MCF 10A (cell line): ENCODE measurements around the gene HES5. TPM values are rescaled to one million over a fixed set of nuclear protein-coding genes. Genes with fewer than 3 reads are reported as not detected.

Experiments used
- BruUV-seq: library from RNA; stranded (reverse); fragments of 400-500 nt; replicated peaks from 2 replicates; lab custom pipeline; 2021; lab: Mats Ljungman, UMichigan
- CTCF ChIA-PET: fragments of 300-600 bp; sonication (Branson Sonifier 250); formaldehyde crosslinking; extraction: SDS; loops from one replicate; lab custom pipeline; 2021; ENCODE audit warnings: antibody characterized with exemption, inconsistent platforms; lab: Yijun Ruan, JAX
- POLR2A ChIA-PET: fragments of 300-600, 350-650 bp; sonication (Branson Sonifier 250); formaldehyde crosslinking; extraction: SDS; loops from one replicate; lab custom pipeline; 2020; ENCODE audit warnings: antibody characterized with exemption, inconsistent platforms; lab: Yijun Ruan, JAX
- DNase-seq: peaks from one replicate; pipeline ENCODE4 v3.0.0-alpha.2; 2018; ENCODE audit not compliant: unreplicated experiment
- H3K27ac Mint-ChIP-seq: one replicate; pipeline ENCODE4 v1.8.0; 2022; ENCODE audit warnings: mild to moderate bottlenecking, low read depth, mixed read lengths; ENCODE audit not compliant: unreplicated experiment
- H3K27me3 Mint-ChIP-seq: one replicate; pipeline ENCODE4 v1.8.0; 2022; ENCODE audit warnings: mixed read lengths; ENCODE audit not compliant: insufficient read depth, unreplicated experiment
- H3K36me3 Mint-ChIP-seq: one replicate; pipeline ENCODE4 v1.8.0; 2022; ENCODE audit warnings: mild to moderate bottlenecking, moderate library complexity, mixed read lengths; ENCODE audit not compliant: insufficient read depth, unreplicated experiment
- H3K4me1 Mint-ChIP-seq: one replicate; pipeline ENCODE4 v1.8.0; 2022; ENCODE audit warnings: mixed read lengths; ENCODE audit not compliant: insufficient read depth, unreplicated experiment
- H3K4me3 Mint-ChIP-seq: one replicate; pipeline ENCODE4 v1.8.0; 2022; ENCODE audit warnings: mild to moderate bottlenecking, moderate library complexity, mixed read lengths; ENCODE audit not compliant: unreplicated experiment
- H3K9me3 Mint-ChIP-seq: one replicate; pipeline ENCODE4 v1.8.0; 2022; ENCODE audit warnings: mixed read lengths; ENCODE audit not compliant: unreplicated experiment
- CTCF ChIP-seq: fragments of 200-600 bp; IDR thresholded peaks from one replicate; pipeline ENCODE4 v1.8.0; 2022; ENCODE audit warnings: antibody characterized with exemption, mild to moderate bottlenecking; ENCODE audit not compliant: unreplicated experiment
- intact Hi-C: fragments of 100-400 bp; cut with micrococcal nuclease; formaldehyde crosslinking; loops from 2 replicates; pipeline ENCODE4 v1.14.1; 2022
- total RNA-seq: library from RNA; stranded (reverse); gene quantifications from 2 replicates; pipeline ENCODE4 v1.2.3, GENCODE V29; 2022

HES5 gene
- total RNA-seq, 1 experiment from 2014 or later = not detected

GRCh38 chr1:2506007-2506860, 23.8 kb downstream of the HES5 start:
- Mint-ChIP-seq H3K27ac (no peak overlapping the region), H3K9me3 (no peaks in the 10 kb centered on the region), H3K4me1 (no peaks in the 10 kb centered on the region), H3K27me3 (no peaks in the 10 kb centered on the region), H3K4me3 (no peak overlapping the region), H3K36me3 (peaks cover 34% of the 10 kb centered on the region)
- ChIA-PET CTCF (interaction anchor here (0.7 to 1.2 kb wide), 2 partner anchors 19 to 42 kb away, joined by 3 to 4 read pairs; no protein-coding TSS in a partner anchor), POLR2A (interaction anchor here (1.0 kb wide), 1 partner anchor 17 kb away, joined by 5 read pairs; no protein-coding TSS in a partner anchor)
- no peak for TF ChIP-seq CTCF
- intact Hi-C loops = no loop called here
- DNase-seq = no peak
- BruUV-seq = no TSS peak

DNA sequence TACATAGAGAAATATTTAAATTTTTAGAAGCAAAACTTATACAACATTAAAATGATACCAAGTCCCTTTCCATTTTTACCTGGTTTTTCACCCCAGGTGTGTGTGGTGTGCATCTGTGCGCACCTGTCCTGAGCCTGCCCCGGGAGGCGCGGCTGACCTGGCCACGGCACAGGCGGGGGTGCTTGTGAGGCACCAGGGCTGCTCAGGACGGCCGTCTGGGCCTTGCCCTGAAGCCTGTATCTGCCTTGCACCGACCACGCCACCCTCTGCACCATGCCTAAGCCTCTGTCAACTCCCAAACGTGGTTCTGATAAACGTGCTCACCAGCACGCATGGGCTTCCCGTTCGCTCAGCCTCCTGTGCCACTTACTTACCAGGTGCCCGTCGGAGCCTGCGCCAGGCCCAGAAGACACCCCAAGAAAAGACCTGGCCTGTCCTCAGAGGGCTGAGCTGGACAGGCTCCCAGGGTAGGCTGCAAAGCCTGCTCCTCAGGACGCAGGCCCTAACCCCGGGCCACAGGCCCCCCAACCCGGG, 24.5 kb downstream of the HES5 start:
- no peak for DNase-seq
- Mint-ChIP-seq H3K27ac (no peak overlapping the region), H3K4me3 (no peak overlapping the region), H3K27me3 (no peaks in the 10 kb centered on the region), H3K9me3 (no peaks in the 10 kb centered on the region), H3K4me1 (peaks cover under 1% of the 10 kb centered on the region), H3K36me3 (peaks cover 34% of the 10 kb centered on the region)
- intact Hi-C loops = no loop called here
- POLR2A ChIA-PET = no interaction called here
- no TSS peak for BruUV-seq
- no peak for TF ChIP-seq CTCF
- CTCF ChIA-PET = interaction anchor here (0.7 to 1.2 kb wide), 2 partner anchors 19 to 43 kb away, joined by 3 to 4 read pairs; no protein-coding TSS in a partner anchor

DNA sequence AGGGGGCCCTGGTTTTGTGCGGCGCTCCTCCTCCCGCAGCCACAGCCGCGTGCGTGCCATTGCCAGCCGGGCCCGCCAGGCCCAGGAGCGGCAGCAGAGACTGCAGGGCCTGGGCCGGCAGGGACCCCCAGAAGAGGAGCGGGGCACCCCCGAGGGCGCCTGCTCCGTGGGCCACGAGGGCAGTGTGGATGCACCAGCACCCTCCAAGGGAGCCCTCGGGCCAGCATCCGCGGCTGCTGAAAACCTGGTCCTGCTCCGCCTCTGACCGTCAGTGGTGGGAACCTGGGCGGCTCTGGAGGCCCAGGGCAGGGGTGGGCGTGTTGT, 25.2 kb downstream of the HES5 start:
- Mint-ChIP-seq H3K4me3 (no peak overlapping the region), H3K36me3 (peaks cover 34% of the 10 kb centered on the region), H3K9me3 (no peaks in the 10 kb centered on the region), H3K4me1 (peaks cover 6% of the 10 kb centered on the region), H3K27ac (no peak overlapping the region), H3K27me3 (no peaks in the 10 kb centered on the region)
- no TSS peak for BruUV-seq
- ChIA-PET CTCF (no interaction called here), POLR2A (no interaction called here)
- no peak for TF ChIP-seq CTCF
- intact Hi-C loops = no loop called here
- no peak for DNase-seq

- no peaks in the 10 kb centered on the region for H3K27me3 Mint-ChIP-seq
- intact Hi-C loops = no loop called here
- H3K4me3 Mint-ChIP-seq = no peak overlapping the region
- BruUV-seq = TSS peak; percentile 23
- no peak overlapping the region for H3K27ac Mint-ChIP-seq
- DNase-seq = no peak
- H3K36me3 Mint-ChIP-seq = peaks cover 30% of the 10 kb centered on the region
- H3K9me3 Mint-ChIP-seq = no peaks in the 10 kb centered on the region
- ChIA-PET CTCF (no interaction called here), POLR2A (no interaction called here)
- no peak for TF ChIP-seq CTCF
- peaks cover 8% of the 10 kb centered on the region for H3K4me1 Mint-ChIP-seq
These were observed 25.7 kb downstream of the HES5 start for GRCh38 chr1:2504225-2504948.
